Stomach (tissue), 4 donors: Measurements from ENCODE around the gene ARPP19.

Source experiments
- EP300 ChIP-seq: sonication (generic); formaldehyde crosslinking; IDR thresholded peaks from one replicate; pipeline ENCODE4 v1.6.1; 2017; ENCODE audit warnings: antibody characterized with exemption
- POLR2A ChIP-seq, 4 donors: fragments of 450-650 bp; IDR thresholded peaks; one replicate each; pipeline ENCODE4 v1.6.1; 2016; ENCODE audit warnings: antibody characterized with exemption in 4 of 4, control low read depth in 2 of 4, mild to moderate bottlenecking in 1 of 4, moderate library complexity in 1 of 4
- POLR2AphosphoS5 ChIP-seq, 3 donors: sonication (generic); formaldehyde crosslinking; IDR thresholded peaks; one replicate each; pipeline ENCODE4 v1.6.1; 2016; ENCODE audit warnings: antibody characterized with exemption in 3 of 3
- TF ChIP-seq, protein P1 (sequence below), 7 experiments: fragments of 450-650 bp in 4 of 7; fragments of 200-600 bp in 3 of 7; sonication (generic) in 3 of 7; IDR thresholded peaks; one replicate each; pipeline ENCODE4 v1.5.1; 2016 to 2019; ENCODE audit warnings: antibody characterized with exemption in 7 of 7, control low read depth in 2 of 7, mild to moderate bottlenecking in 1 of 7

GRCh38 chr15:52517014-52517413, 51.8 kb downstream of the ARPP19 start:
- TF ChIP-seq, protein P1, sequence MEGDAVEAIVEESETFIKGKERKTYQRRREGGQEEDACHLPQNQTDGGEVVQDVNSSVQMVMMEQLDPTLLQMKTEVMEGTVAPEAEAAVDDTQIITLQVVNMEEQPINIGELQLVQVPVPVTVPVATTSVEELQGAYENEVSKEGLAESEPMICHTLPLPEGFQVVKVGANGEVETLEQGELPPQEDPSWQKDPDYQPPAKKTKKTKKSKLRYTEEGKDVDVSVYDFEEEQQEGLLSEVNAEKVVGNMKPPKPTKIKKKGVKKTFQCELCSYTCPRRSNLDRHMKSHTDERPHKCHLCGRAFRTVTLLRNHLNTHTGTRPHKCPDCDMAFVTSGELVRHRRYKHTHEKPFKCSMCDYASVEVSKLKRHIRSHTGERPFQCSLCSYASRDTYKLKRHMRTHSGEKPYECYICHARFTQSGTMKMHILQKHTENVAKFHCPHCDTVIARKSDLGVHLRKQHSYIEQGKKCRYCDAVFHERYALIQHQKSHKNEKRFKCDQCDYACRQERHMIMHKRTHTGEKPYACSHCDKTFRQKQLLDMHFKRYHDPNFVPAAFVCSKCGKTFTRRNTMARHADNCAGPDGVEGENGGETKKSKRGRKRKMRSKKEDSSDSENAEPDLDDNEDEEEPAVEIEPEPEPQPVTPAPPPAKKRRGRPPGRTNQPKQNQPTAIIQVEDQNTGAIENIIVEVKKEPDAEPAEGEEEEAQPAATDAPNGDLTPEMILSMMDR (IDR thresholded peaks at IDR 0.05), result no peak
- TF ChIP-seq POLR2A (IDR thresholded peaks at IDR 0.05), result no peak
- no peak for TF ChIP-seq POLR2AphosphoS5 (IDR thresholded peaks at IDR 0.05)
- no peak for TF ChIP-seq EP300
